HepG2 (cell line): ENCODE results near the gene SULT1B1. TPM values are rescaled to one million over a fixed set of nuclear protein-coding genes. Genes with fewer than 3 reads are reported as not detected.

Experiments used
- NR2F1 ChIP-seq, 2 experiments: fragments of 450-650 bp in 1 of 2; formaldehyde crosslinking in 1 of 2; IDR thresholded peaks; 2 replicates each; pipeline versions ENCODE4 v1.5.0 to v1.6.1; 2016 to 2020; ENCODE audit warnings: mild to moderate bottlenecking in 1 of 2, missing compliant biosample characterization in 1 of 2, missing genetic modification reagents in 1 of 2, moderate library complexity in 1 of 2
- SRSF1 ChIP-seq: fragments of 200-400 bp; formaldehyde crosslinking; optimal IDR thresholded peaks from 2 replicates; pipeline ENCODE3; 2017; ENCODE audit warnings: mild to moderate bottlenecking, low read depth, low read length, moderate library complexity
- SRSF9 ChIP-seq: fragments of 200-400 bp; formaldehyde crosslinking; IDR thresholded peaks from 2 replicates; pipeline ENCODE4 v1.6.1; 2018; ENCODE audit warnings: borderline replicate concordance, mild to moderate bottlenecking, low read depth, low read length; ENCODE audit not compliant: insufficient read depth, poor library complexity, severe bottlenecking
- ZBTB7B ChIP-seq: sonication (generic); formaldehyde crosslinking; IDR thresholded peaks from 2 replicates; pipeline ENCODE4 v1.4.0; 2020; ENCODE audit warnings: missing genetic modification reagents
- polyA plus RNA-seq, 8 experiments: library from polyadenylated mRNA; depleted of rRNA in 3 of 8; stranded (reverse) in 7 of 8; unstranded in 1 of 8; fragments of >200 nt; fragmentation: Illumina TruSeq in 4 of 8; extraction: Trizol in 4 of 8; gene quantifications; 2 replicates each; pipeline versions ENCODE4 v1.2.1 to v1.2.3, GENCODE V29; 2011 to 2016; ENCODE audit warnings: low read depth in 4 of 8, missing spikeins in 1 of 8, mixed read lengths in 1 of 8; ENCODE audit not compliant: insufficient read depth in 1 of 8
- total RNA-seq, 5 experiments: library from RNA; depleted of rRNA; stranded (reverse); fragments of >200 nt; fragmentation: Illumina TruSeq; extraction: Trizol; gene quantifications; 2 replicates each; pipeline ENCODE4 v1.2.3, GENCODE V29; 2016; ENCODE audit warnings: low read depth in 1 of 5
- TF ChIP-seq, protein P1 (sequence below): sonication (generic); formaldehyde crosslinking; IDR thresholded peaks from 2 replicates; pipeline ENCODE4 v1.5.0; 2020; ENCODE audit warnings: mild to moderate bottlenecking, missing genetic modification reagents, borderline replicate concordance
- TF ChIP-seq, protein P2 (sequence below): sonication (generic); formaldehyde crosslinking; IDR thresholded peaks from 2 replicates; pipeline ENCODE4 v1.5.0; 2020; ENCODE audit warnings: mild to moderate bottlenecking, missing genetic modification reagents
- TF ChIP-seq, protein P3 (sequence below): sonication (generic); formaldehyde crosslinking; IDR thresholded peaks from 2 replicates; pipeline ENCODE4 v1.9.0; 2021; ENCODE audit warnings: missing genetic modification reagents, borderline replicate concordance
- TF ChIP-seq, protein P4 (sequence below): sonication (generic); formaldehyde crosslinking; IDR thresholded peaks from 2 replicates; pipeline ENCODE4 v1.5.0; 2020; ENCODE audit warnings: missing genetic modification reagents
- TF ChIP-seq, protein P5 (sequence below): sonication (generic); formaldehyde crosslinking; IDR thresholded peaks from 2 replicates; pipeline ENCODE4 v1.8.0; 2022; ENCODE audit warnings: mild to moderate bottlenecking, missing genetic modification reagents, borderline replicate concordance
- TF ChIP-seq, protein P6 (sequence below): IDR thresholded peaks from 2 replicates; pipeline ENCODE4 v1.6.1; 2016; ENCODE audit warnings: low read depth, borderline replicate concordance
- TF ChIP-seq, protein P7 (sequence below): sonication (generic); formaldehyde crosslinking; IDR thresholded peaks from 2 replicates; pipeline ENCODE4 v1.4.0; 2020; ENCODE audit warnings: missing genetic modification reagents, mild to moderate bottlenecking, borderline replicate concordance

The SULT1B1 gene
- total and polyA plus RNA-seq, 2 of the 13 experiments (the other 11 are each of a cell fraction or from before 2014, with no cell fraction given), result 0.20 to 0.25 TPM

DNA sequence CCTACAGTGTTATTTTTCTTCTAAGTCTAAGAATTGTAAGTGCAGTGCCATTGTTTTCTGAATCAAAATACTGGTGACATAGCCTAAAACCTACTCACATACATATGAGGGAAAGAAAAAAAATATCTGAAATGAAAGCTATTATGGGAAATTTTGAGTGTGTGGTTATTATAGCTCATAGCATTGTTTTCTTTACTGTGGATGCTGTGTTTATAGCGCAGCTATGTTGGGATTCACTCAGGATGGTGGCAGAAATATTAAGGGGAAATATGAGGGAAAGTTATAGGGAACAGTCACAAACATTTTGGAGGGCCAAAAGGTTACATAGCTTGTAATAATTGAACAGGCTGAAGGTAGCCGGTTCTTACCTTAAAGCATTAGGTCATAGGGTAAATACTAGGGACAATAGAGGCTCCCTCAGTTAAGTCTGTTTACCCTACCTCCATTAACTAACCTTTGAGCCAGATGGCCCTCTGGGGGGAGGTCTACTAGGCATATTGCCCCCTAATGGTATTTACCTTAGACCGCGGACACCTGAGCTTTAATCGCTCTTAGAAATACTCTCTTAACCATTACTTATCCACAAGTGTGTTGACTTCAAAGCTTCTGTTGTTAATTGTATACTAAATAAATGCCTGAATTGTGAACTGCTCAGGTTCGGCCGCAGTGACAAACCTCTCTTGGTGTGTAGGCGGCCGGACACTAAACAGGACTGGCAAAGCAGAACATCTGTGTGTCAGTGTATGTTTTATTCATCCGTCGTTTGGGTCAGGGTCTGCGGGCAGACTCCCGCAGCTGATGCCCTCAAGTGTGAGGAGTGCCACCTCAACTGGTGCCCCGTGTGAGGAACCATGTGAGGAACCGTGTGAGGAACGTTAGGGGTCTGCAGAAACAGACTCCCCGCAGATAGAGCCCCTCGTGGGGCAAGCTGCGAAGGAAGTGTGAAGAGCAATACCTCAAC lies 21.3 kb upstream of the SULT1B1 start (continued):
- TF ChIP-seq NR2F1 (CRISPR knock-in tag; IDR thresholded peaks at IDR 0.05), result peak; percentile 74 to 77
- TF ChIP-seq, protein P1, sequence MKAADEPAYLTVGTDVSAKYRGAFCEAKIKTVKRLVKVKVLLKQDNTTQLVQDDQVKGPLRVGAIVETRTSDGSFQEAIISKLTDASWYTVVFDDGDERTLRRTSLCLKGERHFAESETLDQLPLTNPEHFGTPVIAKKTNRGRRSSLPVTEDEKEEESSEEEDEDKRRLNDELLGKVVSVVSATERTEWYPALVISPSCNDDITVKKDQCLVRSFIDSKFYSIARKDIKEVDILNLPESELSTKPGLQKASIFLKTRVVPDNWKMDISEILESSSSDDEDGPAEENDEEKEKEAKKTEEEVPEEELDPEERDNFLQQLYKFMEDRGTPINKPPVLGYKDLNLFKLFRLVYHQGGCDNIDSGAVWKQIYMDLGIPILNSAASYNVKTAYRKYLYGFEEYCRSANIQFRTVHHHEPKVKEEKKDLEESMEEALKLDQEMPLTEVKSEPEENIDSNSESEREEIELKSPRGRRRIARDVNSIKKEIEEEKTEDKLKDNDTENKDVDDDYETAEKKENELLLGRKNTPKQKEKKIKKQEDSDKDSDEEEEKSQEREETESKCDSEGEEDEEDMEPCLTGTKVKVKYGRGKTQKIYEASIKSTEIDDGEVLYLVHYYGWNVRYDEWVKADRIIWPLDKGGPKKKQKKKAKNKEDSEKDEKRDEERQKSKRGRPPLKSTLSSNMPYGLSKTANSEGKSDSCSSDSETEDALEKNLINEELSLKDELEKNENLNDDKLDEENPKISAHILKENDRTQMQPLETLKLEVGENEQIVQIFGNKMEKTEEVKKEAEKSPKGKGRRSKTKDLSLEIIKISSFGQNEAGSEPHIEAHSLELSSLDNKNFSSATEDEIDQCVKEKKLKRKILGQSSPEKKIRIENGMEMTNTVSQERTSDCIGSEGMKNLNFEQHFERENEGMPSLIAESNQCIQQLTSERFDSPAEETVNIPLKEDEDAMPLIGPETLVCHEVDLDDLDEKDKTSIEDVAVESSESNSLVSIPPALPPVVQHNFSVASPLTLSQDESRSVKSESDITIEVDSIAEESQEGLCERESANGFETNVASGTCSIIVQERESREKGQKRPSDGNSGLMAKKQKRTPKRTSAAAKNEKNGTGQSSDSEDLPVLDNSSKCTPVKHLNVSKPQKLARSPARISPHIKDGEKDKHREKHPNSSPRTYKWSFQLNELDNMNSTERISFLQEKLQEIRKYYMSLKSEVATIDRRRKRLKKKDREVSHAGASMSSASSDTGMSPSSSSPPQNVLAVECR (CRISPR knock-in tag), result no peak; the same call in 1 of the 2 replicates
- TF ChIP-seq, protein P2, sequence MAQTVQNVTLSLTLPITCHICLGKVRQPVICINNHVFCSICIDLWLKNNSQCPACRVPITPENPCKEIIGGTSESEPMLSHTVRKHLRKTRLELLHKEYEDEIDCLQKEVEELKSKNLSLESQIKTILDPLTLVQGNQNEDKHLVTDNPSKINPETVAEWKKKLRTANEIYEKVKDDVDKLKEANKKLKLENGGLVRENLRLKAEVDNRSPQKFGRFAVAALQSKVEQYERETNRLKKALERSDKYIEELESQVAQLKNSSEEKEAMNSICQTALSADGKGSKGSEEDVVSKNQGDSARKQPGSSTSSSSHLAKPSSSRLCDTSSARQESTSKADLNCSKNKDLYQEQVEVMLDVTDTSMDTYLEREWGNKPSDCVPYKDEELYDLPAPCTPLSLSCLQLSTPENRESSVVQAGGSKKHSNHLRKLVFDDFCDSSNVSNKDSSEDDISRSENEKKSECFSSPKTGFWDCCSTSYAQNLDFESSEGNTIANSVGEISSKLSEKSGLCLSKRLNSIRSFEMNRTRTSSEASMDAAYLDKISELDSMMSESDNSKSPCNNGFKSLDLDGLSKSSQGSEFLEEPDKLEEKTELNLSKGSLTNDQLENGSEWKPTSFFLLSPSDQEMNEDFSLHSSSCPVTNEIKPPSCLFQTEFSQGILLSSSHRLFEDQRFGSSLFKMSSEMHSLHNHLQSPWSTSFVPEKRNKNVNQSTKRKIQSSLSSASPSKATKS (CRISPR knock-in tag), result no peak
- no peak for TF ChIP-seq SRSF1
- TF ChIP-seq, protein P3, sequence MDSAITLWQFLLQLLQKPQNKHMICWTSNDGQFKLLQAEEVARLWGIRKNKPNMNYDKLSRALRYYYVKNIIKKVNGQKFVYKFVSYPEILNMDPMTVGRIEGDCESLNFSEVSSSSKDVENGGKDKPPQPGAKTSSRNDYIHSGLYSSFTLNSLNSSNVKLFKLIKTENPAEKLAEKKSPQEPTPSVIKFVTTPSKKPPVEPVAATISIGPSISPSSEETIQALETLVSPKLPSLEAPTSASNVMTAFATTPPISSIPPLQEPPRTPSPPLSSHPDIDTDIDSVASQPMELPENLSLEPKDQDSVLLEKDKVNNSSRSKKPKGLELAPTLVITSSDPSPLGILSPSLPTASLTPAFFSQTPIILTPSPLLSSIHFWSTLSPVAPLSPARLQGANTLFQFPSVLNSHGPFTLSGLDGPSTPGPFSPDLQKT (CRISPR knock-in tag), result no peak
- no peak for TF ChIP-seq SRSF9
- TF ChIP-seq ZBTB7B (CRISPR knock-in tag), result peak; percentile 93
- TF ChIP-seq, protein P4, sequence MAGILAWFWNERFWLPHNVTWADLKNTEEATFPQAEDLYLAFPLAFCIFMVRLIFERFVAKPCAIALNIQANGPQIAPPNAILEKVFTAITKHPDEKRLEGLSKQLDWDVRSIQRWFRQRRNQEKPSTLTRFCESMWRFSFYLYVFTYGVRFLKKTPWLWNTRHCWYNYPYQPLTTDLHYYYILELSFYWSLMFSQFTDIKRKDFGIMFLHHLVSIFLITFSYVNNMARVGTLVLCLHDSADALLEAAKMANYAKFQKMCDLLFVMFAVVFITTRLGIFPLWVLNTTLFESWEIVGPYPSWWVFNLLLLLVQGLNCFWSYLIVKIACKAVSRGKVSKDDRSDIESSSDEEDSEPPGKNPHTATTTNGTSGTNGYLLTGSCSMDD (CRISPR knock-in tag), result no peak
- TF ChIP-seq, protein P5, sequence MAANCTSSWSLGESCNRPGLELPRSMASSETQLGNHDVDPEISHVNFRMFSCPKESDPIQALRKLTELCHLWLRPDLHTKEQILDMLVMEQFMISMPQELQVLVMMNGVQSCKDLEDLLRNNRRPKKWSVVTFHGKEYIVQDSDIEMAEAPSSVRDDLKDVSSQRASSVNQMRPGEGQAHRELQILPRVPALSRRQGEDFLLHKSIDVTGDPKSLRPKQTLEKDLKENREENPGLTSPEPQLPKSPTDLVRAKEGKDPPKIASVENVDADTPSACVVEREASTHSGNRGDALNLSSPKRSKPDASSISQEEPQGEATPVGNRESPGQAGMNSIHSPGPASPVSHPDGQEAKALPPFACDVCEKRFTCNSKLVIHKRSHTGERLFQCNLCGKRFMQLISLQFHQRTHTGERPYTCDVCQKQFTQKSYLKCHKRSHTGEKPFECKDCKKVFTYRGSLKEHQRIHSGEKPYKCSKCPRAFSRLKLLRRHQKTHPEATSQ (CRISPR knock-in tag), result peak; percentile 89; the same call in 1 of the 2 replicates
- TF ChIP-seq, protein P6, sequence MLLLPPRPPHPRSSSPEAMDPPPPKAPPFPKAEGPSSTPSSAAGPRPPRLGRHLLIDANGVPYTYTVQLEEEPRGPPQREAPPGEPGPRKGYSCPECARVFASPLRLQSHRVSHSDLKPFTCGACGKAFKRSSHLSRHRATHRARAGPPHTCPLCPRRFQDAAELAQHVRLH (CRISPR knock-in tag), result peak; percentile 92; the same call in 1 of the 2 replicates
- TF ChIP-seq, protein P7, sequence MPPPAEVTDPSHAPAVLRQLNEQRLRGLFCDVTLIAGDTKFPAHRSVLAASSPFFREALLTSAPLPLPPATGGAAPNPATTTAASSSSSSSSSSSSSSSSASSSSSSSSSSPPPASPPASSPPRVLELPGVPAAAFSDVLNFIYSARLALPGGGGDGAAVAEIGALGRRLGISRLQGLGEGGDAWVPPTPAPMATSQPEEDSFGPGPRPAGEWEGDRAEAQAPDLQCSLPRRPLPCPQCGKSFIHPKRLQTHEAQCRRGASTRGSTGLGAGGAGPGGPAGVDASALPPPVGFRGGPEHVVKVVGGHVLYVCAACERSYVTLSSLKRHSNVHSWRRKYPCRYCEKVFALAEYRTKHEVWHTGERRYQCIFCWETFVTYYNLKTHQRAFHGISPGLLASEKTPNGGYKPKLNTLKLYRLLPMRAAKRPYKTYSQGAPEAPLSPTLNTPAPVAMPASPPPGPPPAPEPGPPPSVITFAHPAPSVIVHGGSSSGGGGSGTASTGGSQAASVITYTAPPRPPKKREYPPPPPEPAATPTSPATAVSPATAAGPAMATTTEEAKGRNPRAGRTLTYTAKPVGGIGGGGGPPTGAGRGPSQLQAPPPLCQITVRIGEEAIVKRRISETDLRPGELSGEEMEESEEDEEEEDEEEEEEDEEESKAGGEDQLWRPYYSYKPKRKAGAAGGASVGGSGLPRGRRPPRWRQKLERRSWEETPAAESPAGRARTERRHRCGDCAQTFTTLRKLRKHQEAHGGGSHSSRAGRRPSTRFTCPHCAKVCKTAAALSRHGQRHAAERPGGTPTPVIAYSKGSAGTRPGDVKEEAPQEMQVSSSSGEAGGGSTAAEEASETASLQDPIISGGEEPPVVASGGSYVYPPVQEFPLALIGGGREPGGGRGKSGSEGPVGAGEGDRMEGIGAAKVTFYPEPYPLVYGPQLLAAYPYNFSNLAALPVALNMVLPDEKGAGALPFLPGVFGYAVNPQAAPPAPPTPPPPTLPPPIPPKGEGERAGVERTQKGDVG (CRISPR knock-in tag), result peak; percentile 90; the same call in 1 of the 2 replicates
